Mucosa of descending colon (tissue), 3 donors: ENCODE measurements around the gene CARMIL1. TPM values are rescaled to one million over a fixed set of nuclear protein-coding genes. Genes with fewer than 3 reads are reported as not detected.
A peak's percentile ranks its signal among the peaks of the same experiment; 100 is the strongest.

ENCODE experiments used
- ATAC-seq: fragments of 200-7000 bp; cut with Tn5 transposase; one replicate; pipeline ENCODE4 v1.9.1; 2020; ENCODE audit warnings: mild to moderate bottlenecking, moderate library complexity
- DNase-seq, 3 donors: peaks; one replicate each; pipeline ENCODE4 v3.0.0-alpha.2; 2020
- H3K36me3 ChIP-seq: fragments of 200-600 bp; one replicate; pipeline ENCODE4 v1.8.0; 2021; ENCODE audit warnings: low read depth, mild to moderate bottlenecking
- H3K4me1 ChIP-seq: fragments of 200-600 bp; one replicate; pipeline ENCODE4 v1.8.0; 2021; ENCODE audit warnings: low read depth, mild to moderate bottlenecking
- H3K4me3 ChIP-seq: fragments of 200-600 bp; one replicate; pipeline ENCODE4 v1.8.0; 2021; ENCODE audit warnings: mild to moderate bottlenecking
- H3K9me3 ChIP-seq: fragments of 200-600 bp; one replicate; pipeline ENCODE4 v1.8.0; 2021; ENCODE audit warnings: mild to moderate bottlenecking
- intact Hi-C, 2 donors: fragments of 100-400 bp; cut with DNase I in 1 of 2; cut with micrococcal nuclease in 1 of 2; formaldehyde crosslinking; loops; one replicate each; pipeline versions ENCODE4 v1.11.0 to v1.11.1; 2022; cut with DNase I, micrococcal nuclease
- total RNA-seq, 3 donors: library from RNA; stranded (reverse); fragmentation: NEBNext Ultra II Directional in 2 of 3; extraction: Animal tissue kit (Norgen Biotek cat#: 25700) in 2 of 3; gene quantifications; one replicate each; pipeline versions ENCODE4 v1.2.1 to v1.2.4, GENCODE V29; 2021 to 2023
- TF ChIP-seq, protein P1 (sequence below): fragments of 200-600 bp; IDR thresholded peaks from one replicate; pipeline ENCODE4 v1.8.0; 2022; ENCODE audit warnings: antibody characterized with exemption, mild to moderate bottlenecking
- donor health status: DM: no; HTN: no; CAD: no; lungs with moderate emphysema.
- donor health status: DM: no; HTN: no; CAD: no.
- donor health status: DM: no; HTN: yes; CAD: no.

Gene CARMIL1
- total RNA-seq, 3 donors from 2014 or later, result 21.8 to 61.0 (median 44.8) TPM

DNA sequence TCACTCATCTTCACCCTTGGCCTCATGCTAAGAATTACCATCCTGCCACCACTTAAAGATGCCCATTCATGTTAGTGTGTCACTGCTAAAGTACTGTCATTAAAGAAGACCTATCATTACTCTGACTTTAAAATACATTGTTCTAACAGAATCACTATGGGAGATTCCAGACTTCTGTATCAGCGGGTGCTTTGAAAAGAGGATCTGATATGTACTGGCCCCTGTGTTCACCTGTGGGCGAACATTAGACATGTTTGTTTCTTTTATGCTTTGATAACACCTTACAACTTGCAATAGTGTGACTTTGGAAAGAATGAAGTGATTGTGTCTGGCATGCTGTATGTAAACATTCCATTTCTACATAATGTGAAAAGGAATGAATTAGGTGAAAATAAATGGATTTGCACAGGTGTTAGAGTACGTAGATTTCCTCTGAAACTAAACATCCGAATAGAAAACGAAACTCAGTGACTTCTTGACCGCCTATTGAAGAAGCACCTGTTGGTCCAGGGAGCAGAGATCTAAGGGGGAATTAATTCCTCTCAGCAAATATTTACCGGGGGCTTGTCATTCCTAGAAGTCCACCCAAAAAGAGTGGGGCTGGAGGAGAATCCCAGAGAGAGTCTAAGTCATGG is 132.3 kb downstream of the CARMIL1 start:
- intact Hi-C loops, result no loop called here
- H3K36me3 ChIP-seq, result no peaks in the 10 kb centered on the region
- ATAC-seq (peak; percentile 45), DNase-seq (no peak)
- H3K4me1 ChIP-seq, result peaks cover 8% of the 10 kb centered on the region
- no peak overlapping the region for H3K4me3 ChIP-seq
- H3K9me3 ChIP-seq, result no peaks in the 10 kb centered on the region
- TF ChIP-seq, protein P1, sequence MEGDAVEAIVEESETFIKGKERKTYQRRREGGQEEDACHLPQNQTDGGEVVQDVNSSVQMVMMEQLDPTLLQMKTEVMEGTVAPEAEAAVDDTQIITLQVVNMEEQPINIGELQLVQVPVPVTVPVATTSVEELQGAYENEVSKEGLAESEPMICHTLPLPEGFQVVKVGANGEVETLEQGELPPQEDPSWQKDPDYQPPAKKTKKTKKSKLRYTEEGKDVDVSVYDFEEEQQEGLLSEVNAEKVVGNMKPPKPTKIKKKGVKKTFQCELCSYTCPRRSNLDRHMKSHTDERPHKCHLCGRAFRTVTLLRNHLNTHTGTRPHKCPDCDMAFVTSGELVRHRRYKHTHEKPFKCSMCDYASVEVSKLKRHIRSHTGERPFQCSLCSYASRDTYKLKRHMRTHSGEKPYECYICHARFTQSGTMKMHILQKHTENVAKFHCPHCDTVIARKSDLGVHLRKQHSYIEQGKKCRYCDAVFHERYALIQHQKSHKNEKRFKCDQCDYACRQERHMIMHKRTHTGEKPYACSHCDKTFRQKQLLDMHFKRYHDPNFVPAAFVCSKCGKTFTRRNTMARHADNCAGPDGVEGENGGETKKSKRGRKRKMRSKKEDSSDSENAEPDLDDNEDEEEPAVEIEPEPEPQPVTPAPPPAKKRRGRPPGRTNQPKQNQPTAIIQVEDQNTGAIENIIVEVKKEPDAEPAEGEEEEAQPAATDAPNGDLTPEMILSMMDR, result no peak

GRCh38 chr6:25413207-25413905 is 134.2 kb downstream of the CARMIL1 start:
- no peaks in the 10 kb centered on the region for H3K9me3 ChIP-seq
- peaks cover 12% of the 10 kb centered on the region for H3K4me1 ChIP-seq
- no peak overlapping the region for H3K4me3 ChIP-seq
- TF ChIP-seq, protein P1, result no peak
- no peaks in the 10 kb centered on the region for H3K36me3 ChIP-seq
- no peak for DNase-seq
- intact Hi-C loops, result no loop called here
- ATAC-seq, result no peak

- peaks cover 12% of the 10 kb centered on the region for H3K4me1 ChIP-seq
- DNase-seq (no peak), ATAC-seq (no peak)
- TF ChIP-seq, protein P1, result no peak
- no peaks in the 10 kb centered on the region for H3K9me3 ChIP-seq
- H3K4me3 ChIP-seq, result no peak overlapping the region
- intact Hi-C loops, result no loop called here
- H3K36me3 ChIP-seq, result no peaks in the 10 kb centered on the region
Measured at GRCh38 chr6:25414168-25414567, 135.0 kb downstream of the CARMIL1 start.

GRCh38 chr6:25414755-25415154 is 135.6 kb downstream of the CARMIL1 start:
- DNase-seq (no peak), ATAC-seq (no peak)
- Histone ChIP-seq H3K36me3 (no peaks in the 10 kb centered on the region), H3K9me3 (no peaks in the 10 kb centered on the region), H3K4me3 (no peak overlapping the region), H3K4me1 (peaks cover 12% of the 10 kb centered on the region)
- TF ChIP-seq, protein P1, result no peak
- intact Hi-C loops, result no loop called here

GRCh38 chr6:25415274-25415673 is 136.1 kb downstream of the CARMIL1 start:
- DNase-seq (no peak), ATAC-seq (no peak)
- Histone ChIP-seq H3K4me1 (peaks cover 12% of the 10 kb centered on the region), H3K36me3 (no peaks in the 10 kb centered on the region), H3K9me3 (no peaks in the 10 kb centered on the region), H3K4me3 (no peak overlapping the region)
- intact Hi-C loops, result no loop called here
- TF ChIP-seq, protein P1, result no peak
